Measurements from ENCODE around the gene SLC2A13. TPM values are rescaled to one million over a fixed set of nuclear protein-coding genes. Genes with fewer than 3 reads are reported as not detected.

Gene SLC2A13
- total and polyA plus RNA-seq, 10 of the 15 experiments (the other 5 are each of a cell fraction or from before 2014, with no cell fraction given): 0.05 to 3.7 (median 0.25) TPM

GRCh38 chr12:40138526-40138925, 32.6 kb upstream of the SLC2A13 start (continued):
- no peak for TF ChIP-seq ZBTB40 (IDR thresholded peaks at IDR 0.05; ENCODE audit: borderline replicate concordance)
- TF ChIP-seq EZH2 (IDR thresholded peaks at IDR 0.05; ENCODE audit: borderline replicate concordance, control insufficient read depth, low read depth, low read length): no peak
- no peak for TF ChIP-seq BACH1 (IDR thresholded peaks at IDR 0.05; ENCODE audit: borderline replicate concordance)

- H3K79me2 ChIP-seq (ENCODE audit: control insufficient read depth, insufficient read depth, low read length): no peaks in the 10 kb centered on the region
- ChIA-PET SMC1A (ENCODE audit: uncharacterized antibody, unreplicated experiment) (interaction anchor here (0.8 to 1.0 kb wide), 2 partner anchors 19 to 177 kb away, joined by 3 read pairs; no protein-coding TSS in a partner anchor), POLR2A (interaction anchor here (0.8 kb wide), 1 partner anchor 149 kb away, joined by 3 read pairs; no protein-coding TSS in a partner anchor), RAD21 (ENCODE audit: unreplicated experiment) (no interaction called here), CTCF (interaction anchor here (0.6 to 1.0 kb wide), 2 partner anchors 12 to 126 kb away, joined by 3 read pairs; no protein-coding TSS in a partner anchor)
- H3K4me3 ChIP-seq: no peak overlapping the region
- ATAC-seq (peak; percentile 76), FAIRE-seq (peak; percentile 70), DNase-seq (ENCODE audit: low read depth, low spot score) (no peak)
- no peak overlapping the region for H3K9ac ChIP-seq (ENCODE audit: control insufficient read depth, insufficient read depth, low read length)
- H3K4me1 ChIP-seq (ENCODE audit: control insufficient read depth, insufficient read depth, low read length): no peaks in the 10 kb centered on the region
- no peaks in the 10 kb centered on the region; a peak in 1 of 4 replicates for H3K27me3 ChIP-seq (replicated peaks in 1 of 2; ENCODE audit: control insufficient read depth in 2 of 2, insufficient read depth in 2 of 2, low read length in 1 of 2)
- no peak overlapping the region for H2AFZ ChIP-seq (ENCODE audit: control insufficient read depth, low read depth, low read length)
- intact Hi-C loops (cut with micrococcal nuclease; ENCODE audit: unreplicated experiment): no loop called here
- H3K27ac ChIP-seq (ENCODE audit: control insufficient read depth, insufficient read depth): no peak overlapping the region
- TF ChIP-seq JUNB (IDR thresholded peaks at IDR 0.05) (0 out of 2 replicates have a peak, but pooled peaks have one; percentile 20), IKZF2 (IDR thresholded peaks at IDR 0.05) (0 out of 4 replicates have a peak, but pooled peaks of 1 of the 2 experiments have one; percentile 13), FOXM1 (IDR thresholded peaks at IDR 0.05; ENCODE audit: low read depth, low read length) (0 out of 2 replicates have a peak, but pooled peaks have one; percentile 20), TCF12 (IDR thresholded peaks at IDR 0.05; ENCODE audit: low read depth, low read length) (no peak), RUNX3 (IDR thresholded peaks at IDR 0.05; ENCODE audit: low read length) (0 out of 2 replicates have a peak, but pooled peaks have one; percentile 41), FOS (IDR thresholded peaks at IDR 0.05; ENCODE audit: borderline replicate concordance, extremely low read depth, insufficient read length) (no peak)
- no peaks in the 10 kb centered on the region for H3K9me3 ChIP-seq (replicated peaks; ENCODE audit: control insufficient read depth, insufficient read depth, low read length)
- H3K36me3 ChIP-seq (ENCODE audit: control insufficient read depth in 2 of 2, insufficient read depth in 2 of 2, low read length in 1 of 2): no peaks in the 10 kb centered on the region
- H4K20me1 ChIP-seq (ENCODE audit: control insufficient read depth, insufficient read depth): no peaks in the 10 kb centered on the region
- BruUV-seq (replicated peaks): no TSS peak
- in situ Hi-C loops (cut with MboI): no loop called here
- H3K4me2 ChIP-seq (ENCODE audit: control insufficient read depth, insufficient read depth): no peak overlapping the region
- WGBS (ENCODE audit: insufficient coverage, insufficient replicate concordance, low lambda C conversion rate, missing lambda C conversion rate): 1% methylated on average over 3 of the region's 3 CpGs
Measured at GRCh38 chr12:40137252-40137651, 31.4 kb upstream of the SLC2A13 start.

Measured in GM12878 (cell line).